ENCODE data around the gene ALG14.

ALG14 gene

GRCh38 chr1:94979131-94979530 lies 93.6 kb downstream of the ALG14 start:
- H3K27ac ChIP-seq (replicated peaks): no peak overlapping the region
- TF ChIP-seq SPI1 (IDR thresholded peaks at IDR 0.05; ENCODE audit: borderline replicate concordance, low read depth): no peak
- no peak for TF ChIP-seq POLR2AphosphoS5 (IDR thresholded peaks at IDR 0.05; ENCODE audit: low read depth)
- TF ChIP-seq GABPA (IDR thresholded peaks at IDR 0.05; ENCODE audit: low read depth): no peak
- TF ChIP-seq, protein P1, sequence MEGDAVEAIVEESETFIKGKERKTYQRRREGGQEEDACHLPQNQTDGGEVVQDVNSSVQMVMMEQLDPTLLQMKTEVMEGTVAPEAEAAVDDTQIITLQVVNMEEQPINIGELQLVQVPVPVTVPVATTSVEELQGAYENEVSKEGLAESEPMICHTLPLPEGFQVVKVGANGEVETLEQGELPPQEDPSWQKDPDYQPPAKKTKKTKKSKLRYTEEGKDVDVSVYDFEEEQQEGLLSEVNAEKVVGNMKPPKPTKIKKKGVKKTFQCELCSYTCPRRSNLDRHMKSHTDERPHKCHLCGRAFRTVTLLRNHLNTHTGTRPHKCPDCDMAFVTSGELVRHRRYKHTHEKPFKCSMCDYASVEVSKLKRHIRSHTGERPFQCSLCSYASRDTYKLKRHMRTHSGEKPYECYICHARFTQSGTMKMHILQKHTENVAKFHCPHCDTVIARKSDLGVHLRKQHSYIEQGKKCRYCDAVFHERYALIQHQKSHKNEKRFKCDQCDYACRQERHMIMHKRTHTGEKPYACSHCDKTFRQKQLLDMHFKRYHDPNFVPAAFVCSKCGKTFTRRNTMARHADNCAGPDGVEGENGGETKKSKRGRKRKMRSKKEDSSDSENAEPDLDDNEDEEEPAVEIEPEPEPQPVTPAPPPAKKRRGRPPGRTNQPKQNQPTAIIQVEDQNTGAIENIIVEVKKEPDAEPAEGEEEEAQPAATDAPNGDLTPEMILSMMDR (IDR thresholded peaks at IDR 0.05; ENCODE audit: insufficient read depth, low read length): no peak
- TF ChIP-seq REST (IDR thresholded peaks at IDR 0.05; ENCODE audit: insufficient replicate concordance, low read depth): no peak
- no peaks in the 10 kb centered on the region for H3K27me3 ChIP-seq (ENCODE audit: insufficient read depth, poor library complexity, severe bottlenecking)
- no peak overlapping the region for H3K4me3 ChIP-seq (replicated peaks; ENCODE audit: insufficient read depth, low read length)
- no peak for DNase-seq (ENCODE audit: low read depth in 1 of 2, low spot score in 1 of 2)

- no peak for DNase-seq (ENCODE audit: low read depth in 1 of 2, low spot score in 1 of 2)
- no peaks in the 10 kb centered on the region for H3K27me3 ChIP-seq (ENCODE audit: insufficient read depth, poor library complexity, severe bottlenecking)
- TF ChIP-seq POLR2AphosphoS5 (IDR thresholded peaks at IDR 0.05; ENCODE audit: low read depth) (no peak), REST (IDR thresholded peaks at IDR 0.05; ENCODE audit: insufficient replicate concordance, low read depth) (no peak), SPI1 (IDR thresholded peaks at IDR 0.05; ENCODE audit: borderline replicate concordance, low read depth) (no peak), GABPA (IDR thresholded peaks at IDR 0.05; ENCODE audit: low read depth) (no peak)
- TF ChIP-seq, protein P1 (IDR thresholded peaks at IDR 0.05; ENCODE audit: insufficient read depth, low read length): no peak
- H3K27ac ChIP-seq (replicated peaks): no peak overlapping the region
- H3K4me3 ChIP-seq (replicated peaks; ENCODE audit: insufficient read depth, low read length): no peak overlapping the region
Observed at GRCh38 chr1:94978401-94978800, 94.3 kb downstream of the ALG14 start.

DNA sequence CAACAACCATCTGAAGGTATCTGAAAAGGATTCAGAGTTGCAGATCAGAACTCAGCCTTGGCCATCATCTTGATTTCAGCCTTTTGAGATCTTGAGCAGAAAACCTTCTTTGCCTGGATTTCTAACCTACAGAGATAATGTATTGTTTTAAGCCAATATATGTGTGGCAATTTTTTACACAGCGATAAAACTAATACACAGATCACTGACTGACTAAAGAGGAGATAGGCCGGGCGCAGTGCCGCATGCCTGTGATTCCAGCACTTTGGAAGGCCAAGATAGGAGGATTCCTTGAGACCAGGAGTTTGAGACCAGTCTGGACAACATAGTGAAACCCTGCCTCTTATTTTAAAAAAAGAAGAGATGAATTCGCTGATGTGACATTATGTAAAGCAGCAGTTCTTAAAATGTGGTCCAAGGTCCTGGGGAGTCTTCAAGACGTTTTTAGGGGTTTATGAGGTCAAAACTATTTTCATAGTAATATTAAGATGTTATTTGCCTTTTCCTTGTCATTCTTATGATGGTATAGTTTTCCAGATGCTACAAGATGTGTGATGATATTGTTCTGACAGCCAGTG lies 95.7 kb downstream of the ALG14 start:
- Histone ChIP-seq H3K4me3 (replicated peaks; ENCODE audit: insufficient read depth, low read length) (no peak overlapping the region), H3K27me3 (ENCODE audit: insufficient read depth, poor library complexity, severe bottlenecking) (no peaks in the 10 kb centered on the region), H3K27ac (replicated peaks) (no peak overlapping the region)
- DNase-seq (ENCODE audit: low read depth in 1 of 2, low spot score in 1 of 2): no peak
- TF ChIP-seq GABPA (IDR thresholded peaks at IDR 0.05; ENCODE audit: low read depth) (no peak), REST (IDR thresholded peaks at IDR 0.05; ENCODE audit: insufficient replicate concordance, low read depth) (no peak)
